DND-41 (cell line): ENCODE results near the gene SYCN.

ENCODE experiments used
- ATAC-seq: fragments of 200-7000 bp; cut with Tn5 transposase; 3 replicates; pipeline ENCODE4 v1.9.1; 2021; ENCODE audit warnings: low read depth; ENCODE audit not compliant: insufficient read depth
- DNase-seq: peaks from one replicate; pipeline ENCODE4 v3.0.0-alpha.2; 2020
- H2AFZ ChIP-seq: 2 replicates; pipeline ENCODE4 v1.6.0; 2012; ENCODE audit warnings: low read depth, low read length
- H3K27ac ChIP-seq: 2 replicates; pipeline ENCODE4 v1.5.1; 2012; ENCODE audit warnings: low read length, inconsistent platforms
- H3K27me3 ChIP-seq: fragments of 200-600 bp; sonication (generic); 2 replicates; pipeline ENCODE4 v1.6.0; 2012; ENCODE audit warnings: low read length, mild to moderate bottlenecking, inconsistent platforms; ENCODE audit not compliant: insufficient read depth, poor library complexity
- H3K36me3 ChIP-seq: 2 replicates; pipeline ENCODE4 v1.5.1; 2012; ENCODE audit warnings: low read length, inconsistent platforms; ENCODE audit not compliant: insufficient read depth
- H3K4me1 ChIP-seq: 2 replicates; pipeline ENCODE4 v1.5.1; 2012; ENCODE audit warnings: mild to moderate bottlenecking, low read length; ENCODE audit not compliant: insufficient read depth
- H3K4me2 ChIP-seq: 2 replicates; pipeline ENCODE4 v1.6.0; 2012; ENCODE audit warnings: mild to moderate bottlenecking, moderate library complexity, low read length, inconsistent platforms; ENCODE audit not compliant: insufficient read depth
- H3K4me3 ChIP-seq, 2 experiments: fragments of 200-600 bp in 1 of 2; shearing (Covaris generic) in 1 of 2; 2 replicates each; pipeline ENCODE4 v1.5.1; 2012 to 2016; ENCODE audit warnings: inconsistent platforms in 2 of 2, low read length in 2 of 2, mild to moderate bottlenecking in 2 of 2, low read depth in 1 of 2, moderate library complexity in 1 of 2
- H3K79me2 ChIP-seq: 2 replicates; pipeline ENCODE4 v1.6.0; 2012; ENCODE audit warnings: low read length, inconsistent platforms; ENCODE audit not compliant: insufficient read depth
- H3K9ac ChIP-seq: 2 replicates; pipeline ENCODE4 v1.6.0; 2012; ENCODE audit warnings: low read depth, mild to moderate bottlenecking, inconsistent platforms, low read length, moderate library complexity
- H3K9me3 ChIP-seq: 2 replicates; pipeline ENCODE4 v1.5.1; 2012; ENCODE audit warnings: low read length, moderate library complexity, mild to moderate bottlenecking, inconsistent platforms; ENCODE audit not compliant: insufficient read depth, severe bottlenecking
- H4K20me1 ChIP-seq: 2 replicates; pipeline ENCODE4 v1.6.0; 2012; ENCODE audit warnings: low read length; ENCODE audit not compliant: insufficient read depth
- EZH2 ChIP-seq: IDR thresholded peaks from 3 replicates; pipeline ENCODE4 v1.6.1; 2012; ENCODE audit warnings: borderline replicate concordance, low read depth, mild to moderate bottlenecking, moderate library complexity, low read length, inconsistent platforms; ENCODE audit not compliant: severe bottlenecking
- TF ChIP-seq, protein P1 (sequence below): IDR thresholded peaks from 2 replicates; pipeline ENCODE4 v1.5.1; 2012; ENCODE audit warnings: borderline replicate concordance, low read length, moderate library complexity, mild to moderate bottlenecking; ENCODE audit not compliant: poor library complexity, severe bottlenecking; ENCODE audit errors: extremely low read depth

Gene SYCN

DNA sequence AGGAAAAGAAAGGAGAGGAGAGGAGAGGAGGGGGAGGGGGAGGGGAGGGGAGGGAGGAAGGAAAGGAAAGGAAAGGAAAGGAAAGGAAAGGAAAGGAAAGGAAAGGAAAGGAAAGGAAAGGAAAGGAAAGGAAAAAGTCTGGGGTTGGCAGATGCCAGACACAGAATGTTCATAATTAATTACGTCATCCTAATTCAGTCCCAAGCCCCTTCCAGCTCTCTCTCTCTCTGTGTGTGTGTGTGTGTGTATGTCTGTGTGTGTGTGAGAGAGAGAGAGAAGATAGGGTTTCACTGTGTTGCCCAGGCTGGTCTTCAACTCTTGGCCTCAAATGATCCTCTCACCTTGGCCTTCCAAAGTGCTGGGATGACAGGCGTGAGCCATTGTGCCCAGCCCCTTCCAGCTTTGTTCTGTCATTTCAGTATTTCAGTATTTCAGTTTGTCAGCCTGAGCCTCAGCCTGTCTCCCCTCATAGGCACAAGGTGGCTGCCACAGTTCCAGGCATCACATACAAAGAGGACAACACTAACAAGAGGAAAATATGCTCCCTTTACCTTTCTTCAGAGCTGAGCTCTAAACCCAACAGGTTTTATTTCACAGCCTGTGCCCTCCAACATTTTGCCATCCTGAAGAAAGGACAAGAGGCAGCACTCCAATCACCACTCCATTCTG lies 26.2 kb upstream of the SYCN start:
- TF ChIP-seq EZH2: no peak
- TF ChIP-seq, protein P1, sequence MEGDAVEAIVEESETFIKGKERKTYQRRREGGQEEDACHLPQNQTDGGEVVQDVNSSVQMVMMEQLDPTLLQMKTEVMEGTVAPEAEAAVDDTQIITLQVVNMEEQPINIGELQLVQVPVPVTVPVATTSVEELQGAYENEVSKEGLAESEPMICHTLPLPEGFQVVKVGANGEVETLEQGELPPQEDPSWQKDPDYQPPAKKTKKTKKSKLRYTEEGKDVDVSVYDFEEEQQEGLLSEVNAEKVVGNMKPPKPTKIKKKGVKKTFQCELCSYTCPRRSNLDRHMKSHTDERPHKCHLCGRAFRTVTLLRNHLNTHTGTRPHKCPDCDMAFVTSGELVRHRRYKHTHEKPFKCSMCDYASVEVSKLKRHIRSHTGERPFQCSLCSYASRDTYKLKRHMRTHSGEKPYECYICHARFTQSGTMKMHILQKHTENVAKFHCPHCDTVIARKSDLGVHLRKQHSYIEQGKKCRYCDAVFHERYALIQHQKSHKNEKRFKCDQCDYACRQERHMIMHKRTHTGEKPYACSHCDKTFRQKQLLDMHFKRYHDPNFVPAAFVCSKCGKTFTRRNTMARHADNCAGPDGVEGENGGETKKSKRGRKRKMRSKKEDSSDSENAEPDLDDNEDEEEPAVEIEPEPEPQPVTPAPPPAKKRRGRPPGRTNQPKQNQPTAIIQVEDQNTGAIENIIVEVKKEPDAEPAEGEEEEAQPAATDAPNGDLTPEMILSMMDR: no peak
- H3K9me3 ChIP-seq: no peaks in the 10 kb centered on the region
- no peaks in the 10 kb centered on the region for H3K27me3 ChIP-seq
- H3K36me3 ChIP-seq: no peaks in the 10 kb centered on the region
- no peaks in the 10 kb centered on the region for H4K20me1 ChIP-seq
- no peak overlapping the region for H3K27ac ChIP-seq
- ATAC-seq: no peak
- no peaks in the 10 kb centered on the region for H3K4me1 ChIP-seq
- H2AFZ ChIP-seq: no peak overlapping the region
- no peak overlapping the region for H3K4me3 ChIP-seq
- no peak overlapping the region for H3K9ac ChIP-seq
- DNase-seq: no peak
- no peak overlapping the region for H3K4me2 ChIP-seq
- H3K79me2 ChIP-seq: no peaks in the 10 kb centered on the region

DNA sequence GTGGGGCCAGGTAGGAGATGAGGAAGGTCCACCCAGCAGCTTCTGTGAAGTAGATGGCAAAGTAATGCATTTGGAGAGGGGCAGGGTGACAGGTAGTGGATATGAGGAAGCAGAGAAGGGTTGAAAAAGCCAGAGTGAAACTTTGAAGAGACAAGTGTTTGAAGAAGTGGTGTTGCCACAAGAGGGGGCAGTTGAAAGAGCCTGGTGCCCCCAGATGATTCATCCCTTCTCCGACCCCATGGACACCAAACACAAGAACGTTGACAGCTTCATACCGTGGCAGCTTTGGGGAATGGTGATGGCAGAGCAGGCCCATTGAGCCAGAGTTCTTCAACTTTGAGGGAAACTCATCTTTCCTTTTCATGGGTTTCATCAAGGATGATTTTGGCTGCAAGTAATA lies 20.8 kb upstream of the SYCN start:
- Histone ChIP-seq H3K79me2 (no peaks in the 10 kb centered on the region), H3K4me2 (no peak overlapping the region), H3K9me3 (no peaks in the 10 kb centered on the region), H3K27ac (no peak overlapping the region), H3K27me3 (no peaks in the 10 kb centered on the region), H3K4me3 (no peak overlapping the region), H3K36me3 (no peaks in the 10 kb centered on the region), H3K4me1 (no peaks in the 10 kb centered on the region), H3K9ac (no peak overlapping the region), H2AFZ (no peak overlapping the region), H4K20me1 (no peaks in the 10 kb centered on the region)
- no peak for ATAC-seq
- TF ChIP-seq EZH2: no peak
- TF ChIP-seq, protein P1: no peak
- no peak for DNase-seq

DNA sequence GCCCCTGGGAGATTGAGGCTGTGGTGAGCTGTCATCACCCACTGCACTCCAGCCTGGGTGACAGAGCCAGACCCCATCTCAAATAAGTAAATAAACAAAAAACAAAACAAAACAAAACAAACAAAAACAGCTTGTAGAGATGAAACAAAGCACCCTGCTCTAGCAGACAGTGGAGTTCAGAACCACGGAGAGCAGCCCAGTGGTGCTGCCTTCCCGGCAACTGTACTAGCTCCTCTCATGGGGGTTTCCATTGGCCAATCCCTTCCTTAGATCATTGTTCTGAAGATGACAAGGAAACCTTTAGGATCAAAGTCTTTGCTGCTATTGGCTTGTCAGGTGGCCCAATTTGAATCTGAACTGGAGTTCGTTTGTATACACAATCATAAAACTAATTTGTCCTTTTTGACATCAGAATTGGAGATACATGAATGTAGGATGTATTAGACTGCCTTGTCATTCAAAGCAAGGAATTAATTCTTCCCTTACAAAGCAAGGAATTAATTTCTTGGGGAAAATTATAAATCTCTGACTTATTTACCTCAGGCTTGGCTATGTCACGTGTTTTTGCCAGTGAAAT lies 19.7 kb upstream of the SYCN start:
- H2AFZ ChIP-seq: no peak overlapping the region
- DNase-seq (peak; percentile 71), ATAC-seq (peak; percentile 86)
- H3K4me3 ChIP-seq: no peak overlapping the region
- no peaks in the 10 kb centered on the region for H4K20me1 ChIP-seq
- no peaks in the 10 kb centered on the region for H3K4me1 ChIP-seq
- H3K79me2 ChIP-seq: no peaks in the 10 kb centered on the region
- H3K27ac ChIP-seq: no peak overlapping the region
- no peak overlapping the region for H3K4me2 ChIP-seq
- H3K9me3 ChIP-seq: no peaks in the 10 kb centered on the region
- H3K9ac ChIP-seq: no peak overlapping the region
- H3K27me3 ChIP-seq: no peaks in the 10 kb centered on the region
- TF ChIP-seq, protein P1: no peak
- no peak for TF ChIP-seq EZH2
- H3K36me3 ChIP-seq: no peaks in the 10 kb centered on the region
